Epithelial cell of esophagus (primary cell): Measurements from ENCODE around the gene MT3.
A peak's percentile ranks its signal among the peaks of the same experiment; 100 is the strongest.

Experiments
- DNase-seq: peaks from one replicate; pipeline ENCODE4 v3.0.0; 2010; ENCODE audit warnings: low read depth
- H3K4me3 ChIP-seq: 2 replicates; pipeline ENCODE4 v1.5.1; 2011; ENCODE audit warnings: mild to moderate bottlenecking, low read length, control low read depth
- CTCF ChIP-seq: IDR thresholded peaks from 2 replicates; pipeline ENCODE4 v1.5.1; 2011; ENCODE audit warnings: low read depth, mild to moderate bottlenecking, low read length, control low read depth, inconsistent platforms; ENCODE audit not compliant: insufficient read depth; ENCODE audit errors: missing control alignments

Gene MT3

GRCh38 chr16:56561126-56561525 lies 28.2 kb upstream of the MT3 start:
- DNase-seq, result no peak
- TF ChIP-seq CTCF, result no peak
- H3K4me3 ChIP-seq, result no peak overlapping the region

- no peak for TF ChIP-seq CTCF
- DNase-seq, result no peak
Measured at GRCh38 chr16:56564793-56565477, 24.4 kb upstream of the MT3 start, which contains the start of gene MT4. Gene MT4 (plus strand): TSS chr16:56565073. CDS start chr16:56565129, 56 bp downstream.

GRCh38 chr16:56569971-56570370 lies 19.4 kb upstream of the MT3 start:
- no peak for TF ChIP-seq CTCF
- H3K4me3 ChIP-seq, result no peak overlapping the region
- DNase-seq, result no peak

More at GRCh38 chr16:56564793-56565477, 24.4 kb upstream of the MT3 start, which contains the start of gene MT4:
- no peak within 1 kb of the TSS for H3K4me3 ChIP-seq

DNA sequence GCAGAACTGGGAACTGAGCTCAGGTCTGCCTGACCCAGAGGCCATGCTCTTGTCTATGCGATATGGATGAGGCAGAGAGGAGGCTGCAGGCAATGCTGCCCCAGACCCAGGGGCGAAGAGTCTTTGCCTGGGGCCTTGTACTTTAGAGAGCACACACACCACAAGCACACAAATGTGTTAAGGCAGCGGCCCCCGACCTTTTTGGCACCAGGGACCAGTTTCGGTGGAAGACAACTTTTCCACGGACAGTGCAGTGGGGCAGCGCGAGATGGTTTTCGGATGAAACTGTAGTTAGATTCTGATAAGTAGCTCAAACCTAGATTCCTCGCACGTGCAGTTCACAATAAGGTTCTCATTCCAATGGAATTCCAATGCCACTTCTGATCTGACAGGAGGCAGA lies 17.8 kb upstream of the MT3 start:
- no peak overlapping the region for H3K4me3 ChIP-seq
- TF ChIP-seq CTCF, result no peak
- no peak for DNase-seq

- no peak overlapping the region for H3K4me3 ChIP-seq
- TF ChIP-seq CTCF, result no peak
- no peak for DNase-seq
Measured at GRCh38 chr16:56574625-56575024, 14.7 kb upstream of the MT3 start.

GRCh38 chr16:56576585-56577299 lies 12.6 kb upstream of the MT3 start:
- peak; percentile 93 for DNase-seq
- no peak overlapping the region for H3K4me3 ChIP-seq
- peak; percentile 87 for TF ChIP-seq CTCF
